Measurements from ENCODE around the gene EFNB1.

The EFNB1 gene

GRCh38 chrX:68853665-68854251 is 24.9 kb downstream of the EFNB1 start:
- DNase-seq: no peak

DNA sequence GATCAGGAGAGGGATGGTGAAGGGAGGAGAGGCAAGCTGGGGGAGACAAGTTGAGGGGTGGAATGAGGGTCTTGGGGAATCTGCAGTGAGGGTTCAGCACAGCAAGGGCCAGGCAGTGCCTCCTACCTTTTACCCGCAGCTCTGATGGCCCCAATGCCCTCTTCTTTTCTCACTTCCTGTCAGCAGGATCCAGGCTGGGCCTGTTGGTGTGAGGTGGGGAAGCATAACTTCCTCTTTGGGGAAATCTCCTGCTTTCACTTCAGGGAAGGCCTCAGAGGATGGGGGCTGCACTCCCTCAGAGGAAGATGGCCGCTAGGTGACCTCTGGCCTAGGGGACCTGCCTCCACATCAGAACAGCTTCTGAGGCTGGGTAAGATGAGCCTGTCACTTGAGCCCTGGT is 36.5 kb downstream of the EFNB1 start:
- Histone ChIP-seq H3K9ac (ENCODE audit: low read depth, low read length) (no peak overlapping the region), H3K4me1 (ENCODE audit: insufficient read depth, low read length) (no peaks in the 10 kb centered on the region), H3K4me2 (ENCODE audit: insufficient read depth, low read length) (no peak overlapping the region), H2AFZ (ENCODE audit: low read depth, low read length) (no peak overlapping the region), H4K20me1 (ENCODE audit: insufficient read depth, low read length) (no peaks in the 10 kb centered on the region), H3K4me3 (ENCODE audit: low read depth in 1 of 2, low read length in 2 of 2) (no peak overlapping the region), H3K9me3 (ENCODE audit: insufficient read depth, low read length, severe bottlenecking) (no peaks in the 10 kb centered on the region), H3K27me3 (ENCODE audit: insufficient read depth, low read length, poor library complexity) (no peaks in the 10 kb centered on the region), H3K36me3 (ENCODE audit: insufficient read depth, low read length) (no peaks in the 10 kb centered on the region), H3K27ac (ENCODE audit: low read length) (no peak overlapping the region), H3K79me2 (ENCODE audit: insufficient read depth, low read length) (no peaks in the 10 kb centered on the region)
- ATAC-seq (ENCODE audit: insufficient read depth, low read depth) (no peak), DNase-seq (no peak)
- TF ChIP-seq, protein P1, sequence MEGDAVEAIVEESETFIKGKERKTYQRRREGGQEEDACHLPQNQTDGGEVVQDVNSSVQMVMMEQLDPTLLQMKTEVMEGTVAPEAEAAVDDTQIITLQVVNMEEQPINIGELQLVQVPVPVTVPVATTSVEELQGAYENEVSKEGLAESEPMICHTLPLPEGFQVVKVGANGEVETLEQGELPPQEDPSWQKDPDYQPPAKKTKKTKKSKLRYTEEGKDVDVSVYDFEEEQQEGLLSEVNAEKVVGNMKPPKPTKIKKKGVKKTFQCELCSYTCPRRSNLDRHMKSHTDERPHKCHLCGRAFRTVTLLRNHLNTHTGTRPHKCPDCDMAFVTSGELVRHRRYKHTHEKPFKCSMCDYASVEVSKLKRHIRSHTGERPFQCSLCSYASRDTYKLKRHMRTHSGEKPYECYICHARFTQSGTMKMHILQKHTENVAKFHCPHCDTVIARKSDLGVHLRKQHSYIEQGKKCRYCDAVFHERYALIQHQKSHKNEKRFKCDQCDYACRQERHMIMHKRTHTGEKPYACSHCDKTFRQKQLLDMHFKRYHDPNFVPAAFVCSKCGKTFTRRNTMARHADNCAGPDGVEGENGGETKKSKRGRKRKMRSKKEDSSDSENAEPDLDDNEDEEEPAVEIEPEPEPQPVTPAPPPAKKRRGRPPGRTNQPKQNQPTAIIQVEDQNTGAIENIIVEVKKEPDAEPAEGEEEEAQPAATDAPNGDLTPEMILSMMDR (IDR thresholded peaks at IDR 0.05; ENCODE audit: borderline replicate concordance, extremely low read depth, low read length, poor library complexity, severe bottlenecking): no peak
- TF ChIP-seq EZH2 (IDR thresholded peaks at IDR 0.05; ENCODE audit: borderline replicate concordance, low read depth, low read length, severe bottlenecking): no peak

More at GRCh38 chrX:68853665-68854251, 24.9 kb downstream of the EFNB1 start:
- Histone ChIP-seq H3K4me3 (ENCODE audit: low read depth in 1 of 2, low read length in 2 of 2) (no peak overlapping the region), H3K27me3 (ENCODE audit: insufficient read depth, low read length, poor library complexity) (no peaks in the 10 kb centered on the region), H3K36me3 (ENCODE audit: insufficient read depth, low read length) (no peaks in the 10 kb centered on the region), H3K27ac (ENCODE audit: low read length) (no peak overlapping the region), H3K9me3 (ENCODE audit: insufficient read depth, low read length, severe bottlenecking) (no peaks in the 10 kb centered on the region), H3K9ac (ENCODE audit: low read depth, low read length) (no peak overlapping the region), H4K20me1 (ENCODE audit: insufficient read depth, low read length) (no peaks in the 10 kb centered on the region), H3K79me2 (ENCODE audit: insufficient read depth, low read length) (no peaks in the 10 kb centered on the region), H3K4me2 (ENCODE audit: insufficient read depth, low read length) (no peak overlapping the region), H3K4me1 (ENCODE audit: insufficient read depth, low read length) (no peaks in the 10 kb centered on the region), H2AFZ (ENCODE audit: low read depth, low read length) (no peak overlapping the region)
- no peak for TF ChIP-seq EZH2 (IDR thresholded peaks at IDR 0.05; ENCODE audit: borderline replicate concordance, low read depth, low read length, severe bottlenecking)
- TF ChIP-seq, protein P1 (IDR thresholded peaks at IDR 0.05; ENCODE audit: borderline replicate concordance, extremely low read depth, low read length, poor library complexity, severe bottlenecking): no peak
- no peak for ATAC-seq (ENCODE audit: insufficient read depth, low read depth)

DNA sequence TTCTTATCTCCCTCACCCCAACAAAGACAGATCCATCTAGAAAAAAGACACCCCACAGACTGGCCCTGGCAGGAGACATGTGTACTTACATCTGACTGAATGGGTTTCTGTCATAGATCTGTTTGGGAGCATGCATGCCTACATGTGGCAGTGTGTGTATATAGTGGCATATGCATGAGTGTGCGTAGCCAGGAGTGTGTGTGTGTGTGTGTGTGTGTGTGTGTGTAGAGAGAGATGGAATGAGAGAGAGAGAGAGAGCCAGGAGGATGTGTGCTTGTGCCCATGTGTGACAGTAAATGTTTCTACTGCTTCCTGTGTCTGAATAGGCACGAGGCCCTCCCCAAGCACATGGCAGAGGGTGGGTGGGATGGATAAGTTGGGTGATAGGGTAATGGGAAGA is 37.1 kb downstream of the EFNB1 start:
- Histone ChIP-seq H2AFZ (ENCODE audit: low read depth, low read length) (no peak overlapping the region), H3K9ac (ENCODE audit: low read depth, low read length) (no peak overlapping the region), H3K79me2 (ENCODE audit: insufficient read depth, low read length) (no peaks in the 10 kb centered on the region), H3K27me3 (ENCODE audit: insufficient read depth, low read length, poor library complexity) (no peaks in the 10 kb centered on the region), H3K36me3 (ENCODE audit: insufficient read depth, low read length) (no peaks in the 10 kb centered on the region), H3K4me2 (ENCODE audit: insufficient read depth, low read length) (no peak overlapping the region), H3K27ac (ENCODE audit: low read length) (no peak overlapping the region), H4K20me1 (ENCODE audit: insufficient read depth, low read length) (no peaks in the 10 kb centered on the region), H3K9me3 (ENCODE audit: insufficient read depth, low read length, severe bottlenecking) (no peaks in the 10 kb centered on the region), H3K4me3 (ENCODE audit: low read depth in 1 of 2, low read length in 2 of 2) (no peak overlapping the region), H3K4me1 (ENCODE audit: insufficient read depth, low read length) (no peaks in the 10 kb centered on the region)
- no peak for DNase-seq
- TF ChIP-seq, protein P1 (IDR thresholded peaks at IDR 0.05; ENCODE audit: borderline replicate concordance, extremely low read depth, low read length, poor library complexity, severe bottlenecking): no peak
- no peak for TF ChIP-seq EZH2 (IDR thresholded peaks at IDR 0.05; ENCODE audit: borderline replicate concordance, low read depth, low read length, severe bottlenecking)
- ATAC-seq (ENCODE audit: insufficient read depth, low read depth): no peak
